Adrenal gland (tissue), 12 donors: ENCODE results near the gene GLYR1. TPM values are rescaled to one million over a fixed set of nuclear protein-coding genes. Genes with fewer than 3 reads are reported as not detected.

Experiments
- DNase-seq, 7 donors: peaks; one replicate each; pipeline ENCODE4 v3.0.0-alpha.2; 2019 to 2020
- H3K27ac ChIP-seq, 5 donors: fragments of 200-600 bp; sonication (generic) in 4 of 5; 1 replicate in 3 of 5; 2 replicates in 2 of 5; pipeline versions ENCODE4 v1.5.1 to v1.8.0; 2016 to 2020; ENCODE audit warnings: mild to moderate bottlenecking in 1 of 5
- H3K27me3 ChIP-seq: fragments of 200-600 bp; 2 replicates; pipeline ENCODE4 v1.8.0; 2021
- H3K36me3 ChIP-seq, 2 donors: fragments of 200-600 bp; replicated peaks in 1 of 2; 1 replicate in 1 of 2; 2 replicates in 1 of 2; pipeline versions ENCODE4 v1.5.1 to v1.8.0; 2018 to 2022
- H3K4me1 ChIP-seq, 2 donors: fragments of 200-600 bp; replicated peaks in 1 of 2; 1 replicate in 1 of 2; 2 replicates in 1 of 2; pipeline versions ENCODE4 v1.5.1 to v1.8.0; 2018 to 2021
- H3K4me3 ChIP-seq, 4 donors: fragments of 200-600 bp; sonication (generic) in 3 of 4; one replicate each; pipeline ENCODE4 v1.5.1; 2016 to 2018
- H3K9me3 ChIP-seq, 3 donors: fragments of 200-600 bp; sonication (generic) in 1 of 3; replicated peaks in 1 of 3; 1 replicate in 2 of 3; 2 replicates in 1 of 3; pipeline versions ENCODE4 v1.5.1 to v1.8.0; 2016 to 2021
- POLR2A ChIP-seq, 2 donors: fragments of 450-650 bp; IDR thresholded peaks; one replicate each; pipeline ENCODE4 v1.6.1; 2017; ENCODE audit warnings: antibody characterized with exemption in 2 of 2, mild to moderate bottlenecking in 2 of 2, moderate library complexity in 1 of 2
- WGBS, 4 donors: extraction: QIAGEN DNeasy Blood & Tissue Kit in 2 of 4; methylation state at CpG; one replicate each; pipeline versions ENCODE4 v1.1.5 to v1.1.7; 2013 to 2017; 5-methylcytosine and 5-hydroxymethylcytosine counted together
- intact Hi-C, 2 donors: fragments of 100-400 bp; cut with DNase I; formaldehyde crosslinking; loops; one replicate each; pipeline versions ENCODE4 v1.14.1 to v1.15.0; 2022 to 2023
- polyA plus RNA-seq, 3 donors: library from polyadenylated mRNA; stranded (reverse); fragments of 200-250 nt in 2 of 3; fragments of 350-450 nt in 1 of 3; fragmentation: Illumina TruSeq in 1 of 3; extraction: RNeasy Lipid Tissue Mini Kit (QIAGEN cat#74804) in 1 of 3; gene quantifications; one replicate each; pipeline ENCODE4 v1.2.3, GENCODE V29; 2013 to 2014
- total RNA-seq, 9 donors: library from RNA; depleted of rRNA in 4 of 9; stranded (reverse); fragments of >200 nt in 4 of 9; fragments of 120-200 nt in 1 of 9; fragmentation: NEBNext Ultra II Directional in 1 of 9; extraction: Animal tissue kit (Norgen Biotek cat#: 25700) in 1 of 9; gene quantifications; one replicate each; pipeline versions ENCODE4 v1.1.0 to v1.2.4, GENCODE V29; 2013 to 2023
- TF ChIP-seq, protein P1 (sequence below), 6 experiments: fragments of 450-650 bp in 4 of 6; fragments of 200-600 bp in 2 of 6; sonication (generic) in 1 of 6; IDR thresholded peaks; 1 replicate in 5 of 6; 2 replicates in 1 of 6; pipeline versions ENCODE4 v1.5.1 to v1.8.0; 2016 to 2021; ENCODE audit warnings: antibody characterized with exemption in 6 of 6, mild to moderate bottlenecking in 2 of 6, moderate library complexity in 1 of 6
- donor health status: healthy with polysubstance abuse.
- donor health status: Bipolar disorder and iron deficiency.
- donor health status: DM: yes; HTN: yes; CAD: no.
- donor health status: DM: no; HTN: no; CAD: no.
- donor health status: DM: no; HTN: no; CAD: no.
- donor health status: DM: yes; HTN: yes; CAD: no.

GLYR1 gene
- total and polyA plus RNA-seq, 12 donors = 39.3 to 118 (median 69.1) TPM

DNA sequence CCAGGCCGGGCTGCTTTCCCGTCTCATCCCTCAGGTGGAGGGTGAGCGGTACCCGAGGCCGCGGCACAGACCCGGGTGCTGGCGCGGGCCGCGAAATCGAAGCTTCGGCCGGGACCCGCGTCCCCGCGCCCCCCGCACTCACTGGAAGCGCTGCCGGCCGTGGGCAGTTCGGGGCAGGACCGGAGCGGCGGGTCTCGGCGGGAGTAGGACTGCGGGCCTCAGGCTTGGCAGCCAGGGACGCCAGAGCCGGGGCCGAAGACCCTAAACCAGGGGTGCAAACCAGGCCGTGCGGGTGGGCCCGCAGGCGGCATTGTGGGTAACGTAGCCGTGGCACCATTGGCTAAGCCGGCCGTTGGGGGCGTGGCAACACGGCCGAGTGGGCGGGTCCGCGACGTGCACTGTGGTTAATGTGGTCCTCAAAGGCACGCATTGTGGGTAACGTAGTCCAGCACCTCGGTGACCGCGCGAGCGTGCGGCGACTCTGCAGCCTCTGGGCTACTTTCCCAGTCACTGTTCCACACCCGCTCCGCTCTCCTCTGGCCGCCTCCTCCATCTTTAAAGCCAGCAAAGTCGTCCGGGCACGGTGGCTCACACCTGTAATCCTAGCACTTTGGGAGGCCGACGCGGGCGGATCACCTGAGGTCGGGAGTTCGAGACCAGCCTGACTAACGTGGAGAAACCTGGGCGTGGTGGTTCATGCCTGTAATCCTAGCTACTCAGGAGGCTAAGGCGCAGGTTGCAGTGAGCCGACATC is 80.0 kb downstream of the GLYR1 start, which contains the start of gene ZNF500:
Gene ZNF500 (minus strand): TSS at position 288 of the 754 bp plus-strand sequence. CDS start 1,184 bp downstream, outside the sequence.
- H3K27ac ChIP-seq = peak within 1 kb of the TSS; percentile 46 to 91 (median 83)
- no peaks in the 10 kb centered on the region for H3K27me3 ChIP-seq
- TF ChIP-seq, protein P1, sequence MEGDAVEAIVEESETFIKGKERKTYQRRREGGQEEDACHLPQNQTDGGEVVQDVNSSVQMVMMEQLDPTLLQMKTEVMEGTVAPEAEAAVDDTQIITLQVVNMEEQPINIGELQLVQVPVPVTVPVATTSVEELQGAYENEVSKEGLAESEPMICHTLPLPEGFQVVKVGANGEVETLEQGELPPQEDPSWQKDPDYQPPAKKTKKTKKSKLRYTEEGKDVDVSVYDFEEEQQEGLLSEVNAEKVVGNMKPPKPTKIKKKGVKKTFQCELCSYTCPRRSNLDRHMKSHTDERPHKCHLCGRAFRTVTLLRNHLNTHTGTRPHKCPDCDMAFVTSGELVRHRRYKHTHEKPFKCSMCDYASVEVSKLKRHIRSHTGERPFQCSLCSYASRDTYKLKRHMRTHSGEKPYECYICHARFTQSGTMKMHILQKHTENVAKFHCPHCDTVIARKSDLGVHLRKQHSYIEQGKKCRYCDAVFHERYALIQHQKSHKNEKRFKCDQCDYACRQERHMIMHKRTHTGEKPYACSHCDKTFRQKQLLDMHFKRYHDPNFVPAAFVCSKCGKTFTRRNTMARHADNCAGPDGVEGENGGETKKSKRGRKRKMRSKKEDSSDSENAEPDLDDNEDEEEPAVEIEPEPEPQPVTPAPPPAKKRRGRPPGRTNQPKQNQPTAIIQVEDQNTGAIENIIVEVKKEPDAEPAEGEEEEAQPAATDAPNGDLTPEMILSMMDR (IDR thresholded peaks at IDR 0.05) = no peak
- TF ChIP-seq POLR2A (IDR thresholded peaks at IDR 0.05) = peak; percentile 47 to 77
- peaks cover 21 to 31% of the 10 kb centered on the region in 2 donors for H3K4me1 ChIP-seq
- peaks cover 0 to 33% of the 10 kb centered on the region in 2 donors for H3K36me3 ChIP-seq
- peak; percentile 97 to 100 (median 98) for DNase-seq
- WGBS, 4 donors = 2 to 14% (median 4%) methylated on average over 13 to 72 of the region's 72 CpGs
- intact Hi-C loops = no loop called here
- H3K4me3 ChIP-seq = peak within 1 kb of the TSS; percentile 38 to 98 (median 95)
- no peaks in the 10 kb centered on the region for H3K9me3 ChIP-seq

DNA sequence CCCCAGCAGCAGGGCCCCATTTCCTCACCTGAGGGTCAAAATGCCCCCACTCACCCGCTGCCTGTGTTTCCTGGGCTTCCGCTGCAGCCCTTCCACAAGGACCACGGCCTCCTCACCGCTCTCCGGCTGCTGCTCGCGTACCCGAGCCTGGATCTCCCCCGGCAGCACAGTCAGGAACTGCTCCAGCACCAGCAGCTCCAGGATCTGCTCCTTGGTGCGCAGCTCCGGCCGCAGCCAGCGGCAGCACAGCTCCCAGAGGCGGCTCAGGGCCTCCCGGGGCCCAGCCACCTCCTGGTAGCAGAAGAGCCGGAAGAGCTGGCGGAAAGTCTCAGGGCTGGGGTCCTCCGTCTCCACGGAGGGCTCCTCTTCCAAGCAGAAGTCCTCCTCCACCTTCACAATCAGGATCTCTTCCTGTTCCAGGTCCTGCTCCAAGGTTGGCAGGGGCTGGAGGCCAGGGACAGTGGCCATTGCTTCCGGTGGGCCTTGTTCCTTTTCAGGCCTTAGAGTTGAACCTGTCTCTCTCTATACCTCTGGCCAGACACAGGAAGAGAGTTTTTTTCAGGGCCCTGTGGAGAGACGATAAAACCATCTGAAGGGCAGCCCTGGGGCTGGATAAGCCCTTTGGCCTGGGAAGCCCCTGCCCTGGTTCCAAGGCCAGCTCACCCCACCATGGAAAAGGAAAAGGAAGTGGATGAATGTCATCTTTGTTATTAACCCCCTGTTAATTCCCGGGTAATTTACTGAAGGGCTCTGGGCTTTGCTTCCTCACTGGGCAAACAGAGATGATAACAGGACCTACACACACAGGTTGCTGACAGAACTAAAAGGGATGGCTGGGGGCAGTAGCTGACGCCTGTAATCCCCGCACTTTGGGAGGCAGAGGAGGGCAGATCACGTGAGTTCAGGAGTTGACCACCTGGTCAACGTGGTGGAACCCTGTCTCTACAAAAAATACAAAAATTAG is 81.3 kb downstream of the GLYR1 start:
- Histone ChIP-seq H3K4me1 (peaks cover 21 to 31% of the 10 kb centered on the region in 2 donors), H3K4me3 (peak overlapping the region in 1 of 4 donors; percentile 93), H3K27ac (peak overlapping the region in 1 of 5 donors; percentile 81), H3K36me3 (peaks cover 0 to 43% of the 10 kb centered on the region in 2 donors), H3K9me3 (no peaks in the 10 kb centered on the region), H3K27me3 (no peaks in the 10 kb centered on the region)
- WGBS, 4 donors = 54 to 63% (median 62%) methylated on average over 12 to 26 of the region's 26 CpGs
- no peak for DNase-seq
- no peak for TF ChIP-seq POLR2A (IDR thresholded peaks at IDR 0.05)
- TF ChIP-seq, protein P1 (IDR thresholded peaks at IDR 0.05) = no peak
- intact Hi-C loops = no loop called here

DNA sequence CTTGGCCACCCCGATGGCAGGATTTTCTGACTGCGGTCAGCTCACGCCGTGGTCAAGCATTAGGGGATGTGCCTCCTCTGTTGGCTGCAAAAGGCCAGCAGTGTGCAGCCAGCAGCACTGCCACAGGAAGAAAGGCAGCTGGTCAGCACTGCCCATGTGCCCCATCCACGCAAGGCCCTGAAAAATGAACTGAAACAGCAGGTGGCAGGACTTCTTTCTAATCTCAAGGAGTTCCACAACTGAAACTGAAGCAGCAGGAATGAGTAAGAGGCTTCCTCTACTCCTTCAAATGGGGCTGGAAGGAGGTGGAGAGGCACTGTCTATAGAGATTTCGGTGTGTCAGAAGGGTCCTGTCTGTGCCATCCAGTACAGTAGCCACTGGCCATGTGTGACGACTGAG is 83.3 kb downstream of the GLYR1 start:
- Histone ChIP-seq H3K36me3 (peaks cover 0 to 61% of the 10 kb centered on the region in 2 donors), H3K27ac (no peak overlapping the region), H3K27me3 (no peaks in the 10 kb centered on the region), H3K4me3 (no peak overlapping the region), H3K9me3 (no peaks in the 10 kb centered on the region), H3K4me1 (peaks cover 16 to 27% of the 10 kb centered on the region in 2 donors)
- no peak for DNase-seq
- WGBS, 4 donors = 74 to 91% (median 90%) methylated on average over 3 to 7 of the region's 7 CpGs
- no peak for TF ChIP-seq POLR2A (IDR thresholded peaks at IDR 0.05)
- TF ChIP-seq, protein P1 (IDR thresholded peaks at IDR 0.05) = no peak
- intact Hi-C loops = no loop called here

DNA sequence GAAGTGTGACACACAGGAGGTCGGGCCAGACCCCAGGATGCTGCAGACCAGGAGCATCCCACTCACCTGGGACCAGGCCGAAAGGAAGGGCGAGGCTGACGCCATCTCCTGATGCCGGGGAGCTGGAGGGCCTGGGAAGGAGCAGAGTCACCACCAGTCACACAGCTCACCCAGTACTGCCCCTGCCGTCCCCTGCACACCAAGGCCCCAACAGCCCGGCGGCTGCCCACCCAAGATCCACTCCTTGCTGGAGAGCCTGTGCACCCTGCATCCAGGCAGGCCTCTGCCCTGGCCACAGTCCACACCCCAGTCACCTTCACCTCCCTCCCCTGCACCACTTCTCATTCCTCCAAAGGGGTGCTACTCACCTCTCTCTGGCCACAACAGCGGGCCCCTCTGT is 84.9 kb downstream of the GLYR1 start:
- Histone ChIP-seq H3K36me3 (peaks cover 0 to 73% of the 10 kb centered on the region in 2 donors), H3K4me3 (no peak overlapping the region), H3K9me3 (no peaks in the 10 kb centered on the region), H3K27ac (no peak overlapping the region), H3K27me3 (no peaks in the 10 kb centered on the region), H3K4me1 (peaks cover 8 to 15% of the 10 kb centered on the region in 2 donors)
- 90 to 94% (median 93%) methylated on average over 7 to 9 of the region's 9 CpGs for WGBS, 4 donors
- TF ChIP-seq, protein P1 (IDR thresholded peaks at IDR 0.05) = no peak
- no peak for TF ChIP-seq POLR2A (IDR thresholded peaks at IDR 0.05)
- no peak for DNase-seq
- intact Hi-C loops = no loop called here
